GM19099 (cell line): Measurements from ENCODE around the gene SEH1L.

Source experiments
- POLR2A ChIP-seq: IDR thresholded peaks from 3 replicates; pipeline ENCODE4 v1.6.1; 2011; ENCODE audit warnings: low read depth; ENCODE audit not compliant: insufficient read length; ENCODE audit errors: extremely low read depth

Gene SEH1L

DNA sequence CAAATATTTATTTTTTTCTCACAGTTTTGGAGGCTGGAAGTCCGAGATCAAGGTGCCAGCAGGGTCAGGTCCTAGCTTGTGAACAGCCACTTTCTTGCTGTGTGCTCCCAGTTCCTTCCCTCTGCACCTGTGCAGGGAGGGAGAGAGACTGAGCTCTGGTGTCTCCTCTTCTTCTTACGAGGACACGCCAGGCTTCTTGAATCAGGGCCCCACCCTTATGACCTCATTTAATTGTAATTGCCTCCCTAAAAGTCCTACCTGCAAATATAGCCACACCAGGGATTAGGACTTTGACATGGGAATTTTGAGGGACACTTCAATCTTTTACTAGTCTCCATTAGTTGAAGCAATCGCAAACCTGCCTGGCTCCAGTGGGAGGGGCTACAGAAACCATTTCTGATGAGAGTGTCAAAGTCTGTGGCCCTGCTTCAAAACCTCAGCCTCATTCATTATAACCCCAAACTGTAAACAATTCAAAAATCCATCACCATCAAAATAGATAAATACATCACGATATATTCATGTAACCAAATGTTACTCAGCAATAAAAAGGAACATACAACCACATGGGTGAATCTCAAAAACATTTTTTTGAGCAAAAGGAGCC lies 18.2 kb upstream of the SEH1L start:
- TF ChIP-seq POLR2A, result no peak

DNA sequence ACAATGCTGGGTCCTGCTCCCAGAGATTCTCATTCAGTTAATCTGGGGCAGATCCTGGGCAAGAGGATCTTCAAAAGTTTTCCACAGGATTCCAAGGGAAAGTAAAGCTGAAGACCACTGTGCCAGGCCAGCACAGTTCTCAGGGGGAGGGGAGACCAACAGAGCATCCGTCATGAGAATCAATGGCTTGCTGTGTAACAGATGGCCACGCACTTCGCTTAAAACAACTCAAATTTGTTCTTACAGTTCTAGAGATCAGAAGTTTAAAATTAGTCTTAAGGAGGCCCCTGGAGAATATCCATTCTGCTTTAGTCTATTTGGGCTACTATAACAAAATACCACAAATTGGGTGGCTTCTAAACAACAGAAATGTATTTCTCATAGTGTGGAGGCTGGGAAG lies 17.4 kb upstream of the SEH1L start:
- TF ChIP-seq POLR2A, result no peak

DNA sequence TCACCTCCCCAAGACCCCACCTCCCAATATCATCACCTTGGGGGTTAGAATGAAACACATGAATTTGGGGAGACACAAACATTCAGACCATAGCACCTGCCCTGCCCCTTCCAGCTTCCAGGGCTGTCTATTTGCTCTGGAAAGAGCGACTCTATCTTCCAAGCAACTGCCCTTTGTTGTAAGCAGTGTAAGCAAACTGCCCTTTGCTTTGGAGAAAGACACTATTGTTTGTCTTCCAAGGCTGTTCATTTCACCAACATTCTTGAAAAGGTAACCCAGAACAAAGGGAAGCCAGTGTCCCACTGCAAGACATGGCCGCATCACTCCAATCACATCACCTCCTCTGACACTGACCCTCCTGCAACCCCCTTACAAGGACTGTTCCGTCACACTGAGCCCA lies 16.9 kb upstream of the SEH1L start:
- no peak for TF ChIP-seq POLR2A

DNA sequence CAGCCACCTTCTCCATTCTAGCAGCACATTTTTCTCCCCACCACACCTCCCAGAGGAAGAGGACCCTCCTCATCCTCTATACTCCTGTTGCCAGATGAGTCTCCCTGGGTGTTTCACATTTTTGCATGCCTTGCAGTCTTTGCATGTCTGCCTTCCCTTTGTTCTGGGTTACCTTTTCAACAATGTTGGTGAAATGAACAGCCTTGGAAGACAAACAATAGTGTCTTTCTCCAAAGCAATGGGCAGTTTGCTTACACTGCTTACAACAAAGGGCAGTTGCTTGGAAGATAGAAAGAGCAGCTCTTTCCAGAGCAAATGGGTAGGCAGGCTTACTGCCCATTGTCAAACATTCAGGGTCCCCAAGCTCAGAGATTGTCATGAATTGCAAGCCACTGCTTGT lies 14.5 kb upstream of the SEH1L start:
- no peak for TF ChIP-seq POLR2A

DNA sequence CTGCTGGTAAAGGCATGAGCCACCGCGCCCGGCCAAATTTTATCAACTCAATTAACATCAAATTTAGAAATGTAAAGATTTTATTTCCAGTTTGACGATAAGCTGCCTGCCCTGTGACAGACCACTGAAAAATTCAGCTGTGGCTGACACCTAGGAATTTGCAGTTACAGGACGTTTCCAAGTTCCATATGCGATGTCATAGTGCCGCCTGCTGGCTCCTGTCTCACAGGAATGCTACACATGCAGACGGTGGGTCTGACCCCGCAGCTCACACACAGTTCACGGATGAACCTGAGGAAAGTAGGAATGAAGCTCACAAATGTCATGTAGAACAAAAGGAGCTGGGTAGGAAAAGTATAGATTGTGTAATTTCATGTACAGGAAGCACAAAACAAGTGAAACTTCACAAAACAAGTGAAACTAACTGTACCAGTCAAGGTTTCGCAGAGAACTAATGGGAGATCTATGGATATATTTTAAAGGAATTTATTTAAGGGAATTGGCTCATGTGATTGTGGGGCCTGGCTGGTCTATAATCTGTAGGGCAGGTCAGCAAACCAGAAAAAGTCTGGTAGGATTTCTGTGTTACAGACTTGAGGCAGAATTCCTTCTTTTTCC lies 13.2 kb upstream of the SEH1L start:
- TF ChIP-seq POLR2A, result no peak

DNA sequence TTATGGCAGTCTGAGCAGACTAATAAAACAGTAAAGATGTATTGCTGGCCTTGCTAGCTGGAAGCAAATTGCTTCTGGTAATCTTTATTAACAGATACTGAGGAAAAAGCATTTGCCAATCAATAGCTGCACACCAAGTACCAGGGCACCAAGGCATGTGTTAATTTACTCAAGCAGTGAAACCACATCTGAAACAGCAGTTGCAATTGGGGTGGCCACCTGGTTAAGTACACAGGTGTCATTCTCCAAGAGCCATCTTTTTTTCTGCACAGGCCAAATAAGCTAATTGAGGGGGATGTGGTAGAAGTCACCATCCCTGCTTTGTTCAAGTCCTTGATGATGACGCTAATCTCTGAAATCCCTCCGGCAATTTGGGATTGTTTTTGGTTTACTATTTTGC lies 8.6 kb upstream of the SEH1L start:
- TF ChIP-seq POLR2A, result no peak

DNA sequence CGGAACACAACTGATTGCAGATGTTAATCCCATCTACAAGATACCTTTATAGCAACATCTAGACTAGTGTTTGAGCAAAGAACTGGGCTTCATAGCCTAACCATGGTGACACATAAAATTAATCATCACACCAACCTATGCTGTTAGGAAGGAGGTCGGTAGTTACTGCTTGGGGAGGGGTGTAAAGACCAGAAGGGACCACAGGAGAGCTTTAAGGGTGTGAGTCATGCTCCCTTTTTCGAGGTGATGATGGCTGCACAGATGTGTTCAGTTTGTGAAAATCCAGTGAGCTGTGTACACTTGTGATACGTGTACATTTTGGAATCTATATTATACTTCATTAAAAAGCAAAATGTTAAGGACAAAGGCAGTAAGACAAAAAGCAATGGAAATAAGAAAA lies 4.6 kb upstream of the SEH1L start:
- TF ChIP-seq POLR2A, result no peak

DNA sequence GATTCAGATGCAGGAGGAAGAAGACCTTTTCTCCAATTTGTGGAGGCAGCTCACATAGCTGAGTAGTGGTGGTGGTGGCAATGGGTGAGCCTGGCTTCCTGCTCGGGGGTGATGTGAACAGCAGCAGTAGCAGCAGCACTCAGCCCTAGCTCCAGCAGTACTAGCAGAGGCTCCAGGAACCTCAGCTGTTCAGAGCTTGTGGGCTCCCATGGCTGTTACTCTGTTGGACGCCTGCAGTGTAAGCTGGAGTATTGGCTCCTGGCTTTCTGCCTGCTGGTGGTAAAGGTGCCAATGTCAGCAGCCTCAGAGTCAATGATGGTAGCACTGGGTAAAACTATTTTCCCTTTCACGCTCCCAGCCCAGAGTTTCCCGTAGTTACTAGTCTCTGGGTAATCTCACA lies 3.1 kb upstream of the SEH1L start:
- TF ChIP-seq POLR2A, result no peak

DNA sequence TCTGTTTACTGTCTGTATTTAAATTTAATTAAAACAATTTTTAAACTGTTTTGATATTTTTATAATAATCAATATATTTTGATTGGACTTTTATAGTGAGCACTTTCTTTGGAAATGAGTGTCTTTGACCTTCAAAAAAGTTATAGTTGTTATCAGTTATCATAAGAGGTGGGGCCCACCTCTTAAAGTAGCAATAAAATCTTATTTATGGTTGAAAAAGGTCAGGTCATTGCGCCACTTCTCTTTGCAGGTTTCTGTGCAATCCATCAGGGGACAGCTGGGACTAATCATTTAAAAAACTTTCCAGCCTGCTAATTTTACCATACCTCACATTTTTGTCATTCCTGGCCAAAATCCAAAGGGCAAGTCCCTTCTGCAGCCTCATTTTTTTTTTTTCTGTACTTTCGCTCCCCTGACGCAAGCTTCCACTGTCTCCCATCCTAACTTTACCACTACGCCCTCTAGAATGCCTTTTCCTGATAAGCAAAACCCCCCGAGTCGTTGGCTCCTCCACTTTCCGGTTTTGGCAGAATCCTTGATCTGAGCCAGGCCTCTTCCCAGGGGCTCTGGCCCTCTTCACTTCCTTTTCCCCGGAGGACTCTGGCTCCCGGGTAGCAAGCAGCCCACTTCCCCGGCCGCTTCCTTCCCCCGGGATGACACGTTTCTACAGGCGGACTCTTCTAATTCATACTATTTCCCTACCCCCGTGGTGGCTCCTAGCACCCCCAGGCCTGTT lies 1.1 kb upstream of the SEH1L start:
- TF ChIP-seq POLR2A, result no peak

DNA sequence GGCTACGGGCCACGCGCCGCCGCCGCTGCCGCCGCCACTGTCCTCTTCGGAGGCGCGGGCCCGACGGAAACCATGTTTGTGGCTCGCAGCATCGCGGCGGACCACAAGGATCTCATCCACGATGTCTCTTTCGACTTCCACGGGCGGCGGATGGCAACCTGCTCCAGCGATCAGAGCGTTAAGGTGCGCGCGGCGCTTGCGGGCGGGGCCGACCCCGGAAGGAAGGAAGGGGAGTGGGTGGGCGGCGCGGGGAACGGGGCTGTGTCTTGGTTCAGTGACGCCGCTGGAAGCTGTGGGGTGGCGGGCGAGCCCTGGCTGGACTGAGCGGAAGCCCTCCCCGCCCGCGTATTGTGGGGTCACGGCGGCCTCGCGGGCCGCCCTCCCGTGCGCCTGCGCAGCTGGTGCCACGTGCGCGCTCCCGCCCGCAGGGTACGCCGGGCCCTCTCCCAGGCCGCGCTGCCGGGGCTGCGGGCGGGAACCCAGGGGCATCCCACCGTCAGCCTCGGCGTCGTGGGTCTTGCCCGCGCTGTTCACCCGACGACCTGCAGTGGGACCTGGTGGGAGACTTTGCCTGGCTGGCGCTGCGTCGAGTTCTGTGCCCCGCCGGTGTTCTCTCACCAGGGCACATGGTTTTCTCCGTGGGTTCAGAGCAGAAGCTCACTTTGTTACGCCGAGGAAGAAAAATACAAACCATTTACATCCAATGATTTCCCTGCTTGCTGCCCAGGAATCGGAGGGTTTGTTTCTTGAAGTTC lies 416 bp downstream of the SEH1L start:
- peak; percentile 79 for TF ChIP-seq POLR2A

DNA sequence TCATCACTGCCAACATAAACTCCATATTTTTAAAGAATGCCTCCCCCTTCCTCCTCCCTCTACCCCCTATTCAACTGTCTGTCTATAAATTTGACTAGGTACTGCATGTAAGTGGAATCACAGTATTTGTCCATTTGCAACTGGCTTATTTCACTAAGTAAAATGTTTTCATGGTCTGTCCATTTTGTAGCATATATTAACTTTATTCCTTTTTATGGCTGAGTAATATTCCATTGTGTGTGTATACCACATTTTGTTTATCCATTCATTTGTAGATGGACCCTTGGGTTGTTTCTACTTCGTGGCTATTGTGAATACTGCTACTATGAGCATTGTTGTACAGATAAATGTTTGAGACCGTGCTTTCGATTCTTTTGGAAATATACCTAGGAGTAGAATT lies 10.7 kb downstream of the SEH1L start:
- TF ChIP-seq POLR2A, result no peak

DNA sequence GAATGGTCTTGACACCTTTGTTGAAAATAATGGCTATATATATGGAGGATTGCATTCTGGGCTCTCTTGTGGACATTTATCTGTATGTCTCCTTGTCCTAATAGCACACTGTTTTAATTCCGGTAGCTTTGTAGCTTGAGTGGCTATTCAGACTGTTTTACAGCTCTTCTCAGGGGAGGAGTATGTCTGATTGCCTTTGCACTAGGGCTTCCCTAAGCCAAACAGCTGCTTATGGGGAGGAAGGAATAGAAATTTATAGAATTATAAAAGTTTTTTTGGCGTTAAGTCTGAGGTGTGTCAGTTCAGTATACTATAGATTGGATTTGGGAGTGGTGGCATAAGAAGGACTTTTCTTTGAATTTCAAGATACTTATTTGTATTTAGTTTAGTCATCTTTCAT lies 12.6 kb downstream of the SEH1L start:
- TF ChIP-seq POLR2A, result no peak

DNA sequence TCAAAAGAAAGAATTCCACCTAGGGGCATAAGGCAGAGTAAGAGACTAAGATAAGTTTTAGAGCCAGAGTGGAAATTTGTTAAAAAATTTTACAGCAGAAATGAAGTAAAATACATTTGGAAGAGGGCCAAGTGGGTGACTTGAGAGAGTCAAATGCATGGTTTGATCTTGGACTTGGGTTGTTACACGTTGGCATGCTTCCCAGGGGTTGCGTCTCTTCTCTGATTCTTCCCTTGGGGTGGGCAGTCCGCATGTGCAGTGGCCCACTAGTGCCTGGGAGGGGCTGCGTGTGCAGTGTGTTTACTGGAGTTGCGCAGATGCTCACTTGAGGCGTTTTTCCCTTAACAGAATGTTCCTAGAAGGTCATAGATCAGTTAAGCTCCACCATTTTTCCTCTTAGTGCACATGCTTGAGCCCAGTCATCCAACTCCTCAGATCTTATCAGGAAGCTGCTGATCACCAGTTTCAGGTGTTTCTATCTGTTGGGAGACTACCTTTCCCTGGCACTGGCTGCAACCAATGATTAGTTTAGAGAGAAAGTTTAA lies 13.1 kb downstream of the SEH1L start:
- no peak for TF ChIP-seq POLR2A

DNA sequence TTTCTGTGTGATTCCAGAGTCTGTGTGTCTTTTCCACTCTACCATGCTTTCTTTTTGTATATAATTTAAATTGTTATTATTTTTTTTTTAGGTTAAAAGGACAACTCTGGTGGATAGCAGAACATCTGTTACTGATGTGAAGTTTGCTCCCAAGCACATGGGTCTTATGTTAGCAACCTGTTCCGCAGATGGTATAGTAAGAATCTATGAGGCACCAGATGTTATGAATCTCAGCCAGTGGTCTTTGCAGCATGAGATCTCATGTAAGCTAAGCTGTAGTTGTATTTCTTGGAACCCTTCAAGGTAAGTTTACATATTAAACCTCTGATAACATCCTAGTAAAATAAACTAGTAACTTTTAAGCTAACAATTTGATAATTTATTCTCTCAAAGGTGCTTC lies 15.3 kb downstream of the SEH1L start:
- no peak for TF ChIP-seq POLR2A

DNA sequence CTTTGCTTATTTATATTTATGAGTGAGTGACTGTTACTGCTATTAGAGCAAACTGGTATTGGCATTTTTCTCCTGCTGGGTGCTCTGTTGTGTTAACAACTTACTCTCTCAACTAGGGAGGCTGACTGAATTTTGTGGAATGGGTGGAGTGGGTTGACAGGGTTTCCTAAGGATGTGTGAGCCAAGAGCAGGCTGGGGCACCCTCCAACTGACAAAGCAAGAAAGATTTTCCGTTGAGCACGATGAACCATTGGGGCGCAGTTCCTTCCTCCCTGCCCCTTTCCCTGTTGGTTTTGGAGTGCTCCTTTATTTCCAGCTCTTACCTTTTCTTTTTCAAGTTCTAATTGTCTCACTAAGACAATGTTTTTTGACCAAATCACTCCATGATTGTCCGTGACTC lies 20.3 kb downstream of the SEH1L start:
- no peak for TF ChIP-seq POLR2A
